ENCODE data around the gene POFUT1.
"Not testable (repeated sequence)": the region's sequence is repeated elsewhere in the genome, so short reads cannot be mapped to it uniquely, and the experiment has no call there.

Gene POFUT1

DNA sequence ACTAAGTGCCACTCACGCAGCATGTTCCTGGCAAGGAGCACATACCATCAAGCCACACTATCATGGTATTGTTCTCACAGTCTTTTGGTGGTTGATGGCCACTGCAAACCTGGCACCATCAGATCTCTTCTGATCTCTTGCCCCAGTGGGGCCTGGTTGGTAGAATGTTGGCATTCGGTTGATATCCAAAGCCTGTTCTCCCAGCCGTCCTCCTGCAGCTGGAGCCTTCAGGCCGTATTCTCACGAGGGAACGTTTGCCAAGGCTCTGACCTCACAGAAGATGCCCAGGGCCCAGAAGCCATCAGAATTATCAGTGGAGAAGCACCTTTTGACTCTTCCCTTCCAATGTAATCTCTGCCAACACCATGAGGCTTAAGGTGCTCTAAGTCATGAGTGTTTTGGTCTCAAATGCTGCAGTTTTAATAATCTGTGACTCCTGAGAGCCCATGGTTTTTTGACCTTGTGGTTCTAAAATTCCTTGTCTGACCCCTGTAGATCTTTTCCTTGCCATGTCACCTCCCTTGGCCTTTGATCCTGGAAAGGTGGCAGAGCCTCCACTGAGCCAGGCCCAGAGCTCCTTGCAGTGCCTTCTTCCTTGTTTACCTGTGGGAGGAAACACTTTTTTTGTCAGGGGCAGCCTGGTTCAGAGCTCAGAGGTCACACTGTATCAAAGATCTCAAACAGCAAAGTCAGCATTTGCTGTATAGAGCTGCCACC is 27.8 kb downstream of the POFUT1 start:
- DNase-seq (ENCODE audit: low read depth) = no peak

DNA sequence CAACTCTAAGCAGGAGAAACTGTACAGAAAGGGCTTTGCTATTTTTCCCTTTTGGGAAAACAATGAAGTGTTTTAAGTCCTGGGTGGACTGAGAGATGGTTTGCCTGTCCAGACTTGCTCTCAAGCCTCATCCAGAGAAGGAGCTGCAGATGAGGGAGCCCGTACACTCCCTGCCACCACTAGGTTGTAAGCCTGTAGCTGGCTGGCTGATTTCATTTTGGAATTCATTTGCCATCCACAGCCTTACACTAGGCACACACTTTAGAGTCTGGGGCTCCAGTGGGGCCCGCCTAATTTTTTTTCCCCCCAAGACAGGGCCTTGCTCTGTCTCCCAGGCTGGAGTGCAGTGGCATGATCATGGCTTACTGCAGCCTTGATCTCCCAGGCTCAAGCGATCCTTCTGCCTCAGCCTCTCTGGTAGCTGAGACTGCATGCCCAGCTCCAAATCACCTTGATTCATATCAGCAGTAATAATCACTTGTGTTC is 28.4 kb downstream of the POFUT1 start:
- DNase-seq (ENCODE audit: low read depth) = no peak

DNA sequence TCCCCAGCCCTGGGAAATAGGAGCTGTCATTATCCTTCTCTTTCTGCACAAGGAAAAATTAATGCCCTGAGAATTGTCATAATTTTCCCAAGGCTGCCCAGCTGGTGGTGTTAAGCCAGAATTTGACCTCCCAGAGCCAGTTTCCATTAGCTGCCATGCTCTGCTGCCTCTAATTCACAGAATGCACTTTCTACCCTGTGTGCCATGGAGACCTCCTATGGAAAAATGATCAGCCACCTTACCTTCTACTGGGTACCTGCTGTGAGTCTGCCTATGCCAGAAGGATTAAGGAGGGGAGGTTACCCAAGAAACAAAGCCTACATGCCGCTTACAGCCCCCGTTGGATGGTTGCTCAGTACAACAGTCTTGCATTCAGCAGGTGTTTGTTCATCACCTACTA is 29.1 kb downstream of the POFUT1 start:
- DNase-seq (ENCODE audit: low read depth) = no peak

DNA sequence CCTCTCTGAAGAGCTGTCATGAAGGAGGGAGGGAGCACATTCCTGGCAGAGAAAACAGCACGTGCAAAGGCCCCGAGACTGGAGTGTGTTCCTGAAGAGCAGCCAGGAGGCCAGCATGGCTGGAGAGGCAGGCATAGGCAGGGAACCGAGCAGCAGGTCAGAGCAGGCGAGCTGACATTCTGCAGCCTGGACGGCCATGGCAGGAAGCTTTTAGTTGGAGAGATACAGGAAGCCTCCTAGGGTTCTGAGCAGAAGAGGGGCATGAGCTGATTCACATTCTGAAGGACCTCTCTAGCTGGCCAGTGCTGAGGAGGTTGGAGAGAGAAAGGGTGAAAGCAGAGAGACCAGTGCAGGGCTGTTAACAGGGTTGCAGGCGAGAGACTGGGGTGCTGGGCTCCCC is 29.7 kb downstream of the POFUT1 start:
- no peak for DNase-seq (ENCODE audit: low read depth)

DNA sequence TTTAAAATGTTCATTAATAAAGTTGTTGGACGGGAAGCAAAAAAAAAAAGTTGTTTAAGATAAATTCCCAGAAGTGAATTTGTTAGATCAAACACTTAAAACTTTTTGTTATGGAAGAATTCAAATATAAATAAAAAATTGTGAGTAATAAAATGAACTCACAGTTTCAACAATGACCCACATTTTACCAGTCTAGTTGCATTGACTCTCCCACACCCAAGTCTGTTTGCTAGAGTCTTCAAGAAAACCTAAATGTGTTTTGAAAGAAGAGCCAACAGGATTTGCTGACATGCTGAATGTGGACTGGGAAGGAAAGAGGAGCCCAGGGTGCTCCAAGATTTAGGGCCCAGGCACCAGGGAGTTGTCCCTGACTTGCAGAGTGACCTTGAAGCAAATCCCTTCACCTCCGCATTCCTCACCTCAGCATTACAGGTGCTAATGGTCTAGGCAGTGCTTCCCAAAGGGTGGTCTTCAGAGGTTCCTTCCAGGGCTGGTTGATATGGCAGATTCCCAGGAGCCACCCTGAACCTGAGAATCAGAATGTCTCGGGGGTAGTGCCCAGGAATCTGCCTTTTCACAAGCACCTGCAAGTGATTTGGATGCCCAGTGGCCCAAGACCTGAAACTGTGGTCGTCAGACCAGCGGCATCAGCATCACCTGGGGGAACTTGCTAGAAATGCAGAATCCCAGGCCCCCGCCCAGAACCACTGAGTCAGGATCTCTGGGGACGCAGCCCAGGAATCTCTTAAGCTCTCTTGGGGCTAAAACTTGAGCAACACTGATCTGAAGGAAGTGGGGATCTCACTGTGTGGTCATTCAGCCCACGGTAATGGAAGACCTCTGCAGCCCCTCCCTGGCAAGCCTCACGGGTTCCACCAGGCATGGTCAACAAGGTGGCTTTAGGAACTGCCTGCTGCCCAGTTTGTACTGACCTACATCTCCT is 31.1 kb downstream of the POFUT1 start:
- DNase-seq (ENCODE audit: low read depth) = no peak

DNA sequence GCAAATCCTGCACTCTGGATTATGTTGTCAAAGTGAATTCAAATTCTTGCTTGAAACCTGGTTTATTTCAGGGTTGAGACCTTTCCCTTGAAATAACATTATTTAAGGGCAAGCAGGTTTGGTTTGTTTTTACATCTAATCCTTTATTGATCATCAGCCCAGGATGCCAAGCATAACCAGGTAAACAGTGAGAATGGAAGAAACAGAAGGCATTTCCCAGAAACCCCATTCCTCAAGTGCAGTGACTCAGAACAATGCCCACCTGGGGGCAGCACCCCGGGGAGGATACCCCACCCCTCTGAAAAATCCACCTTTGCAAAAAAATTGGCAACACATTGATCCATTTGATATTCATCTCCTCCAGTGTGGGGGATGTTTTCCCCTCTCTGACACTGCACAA is 32.5 kb downstream of the POFUT1 start:
- DNase-seq (ENCODE audit: low read depth) = no peak

DNA sequence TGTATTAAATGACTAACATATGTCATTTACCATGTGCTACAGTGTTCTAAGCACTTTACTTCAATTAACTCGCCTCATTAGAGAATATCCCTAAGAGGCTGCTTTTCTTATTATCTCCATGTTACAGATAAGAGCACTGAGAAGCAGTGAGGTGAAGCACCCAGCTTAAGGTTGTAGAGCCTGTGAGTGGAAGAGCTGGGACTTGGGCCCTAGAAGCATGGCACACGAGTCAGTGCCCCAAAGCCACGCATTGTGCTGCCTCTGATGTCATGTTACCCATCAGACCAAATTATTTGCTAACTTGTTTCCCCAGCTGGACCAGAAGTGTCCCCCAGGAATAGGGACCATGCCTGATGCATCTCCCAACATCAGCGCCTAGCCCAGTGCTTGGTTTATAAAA is 34.1 kb downstream of the POFUT1 start:
- no peak for DNase-seq (ENCODE audit: low read depth)

DNA sequence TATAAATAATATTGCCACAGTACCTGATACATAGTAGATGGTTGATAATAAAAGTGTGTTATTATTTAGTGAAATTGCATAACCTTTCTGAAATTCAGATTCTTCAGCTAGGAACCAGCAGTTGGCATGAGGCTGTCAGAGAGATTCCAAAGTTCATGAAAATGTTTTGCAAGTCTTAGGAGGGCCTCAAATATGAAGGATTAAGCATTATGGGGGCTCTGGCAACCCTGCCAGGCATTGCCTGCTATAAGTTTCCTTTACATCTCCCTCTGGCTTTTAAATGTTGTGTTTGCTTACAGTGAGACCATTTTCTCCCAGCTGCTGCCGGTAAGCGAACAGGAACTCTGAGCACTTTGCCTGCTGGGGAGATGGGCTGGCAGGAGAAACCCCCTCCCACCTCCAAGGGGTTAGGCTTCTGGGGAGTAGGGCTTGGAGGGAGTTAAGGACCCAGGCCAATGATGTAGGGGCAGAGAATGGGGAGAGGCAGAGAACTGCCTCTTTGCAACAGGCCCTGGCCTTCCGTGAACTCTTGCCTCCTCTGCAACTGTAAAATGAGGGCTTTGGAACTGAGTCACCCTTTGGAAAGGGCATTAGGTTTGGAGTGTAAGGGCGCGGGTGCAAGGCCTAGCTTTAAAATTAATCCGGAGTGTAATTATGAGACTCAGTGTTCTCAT is 36.6 kb downstream of the POFUT1 start:
- no peak for DNase-seq (ENCODE audit: low read depth)

DNA sequence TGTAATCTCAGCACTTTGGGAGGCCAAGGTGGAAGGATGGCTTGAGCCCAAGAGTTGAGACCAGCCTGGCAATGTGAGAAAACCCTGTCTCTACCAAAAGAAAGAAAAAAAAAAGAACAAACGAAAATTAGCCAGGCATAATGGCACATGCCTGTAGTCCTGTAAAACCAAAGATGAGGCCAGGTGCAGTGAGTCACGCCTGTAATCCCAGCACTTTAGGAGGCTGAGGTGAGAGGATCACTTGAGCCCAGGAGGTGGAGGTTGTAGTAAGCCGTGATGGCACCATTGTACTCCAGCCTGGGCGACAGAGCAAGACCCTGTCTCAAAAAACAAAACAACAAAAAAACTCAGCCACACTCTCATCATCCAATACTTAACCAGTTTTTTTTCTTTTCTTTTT is 37.3 kb downstream of the POFUT1 start:
- no peak for DNase-seq (ENCODE audit: low read depth)

DNA sequence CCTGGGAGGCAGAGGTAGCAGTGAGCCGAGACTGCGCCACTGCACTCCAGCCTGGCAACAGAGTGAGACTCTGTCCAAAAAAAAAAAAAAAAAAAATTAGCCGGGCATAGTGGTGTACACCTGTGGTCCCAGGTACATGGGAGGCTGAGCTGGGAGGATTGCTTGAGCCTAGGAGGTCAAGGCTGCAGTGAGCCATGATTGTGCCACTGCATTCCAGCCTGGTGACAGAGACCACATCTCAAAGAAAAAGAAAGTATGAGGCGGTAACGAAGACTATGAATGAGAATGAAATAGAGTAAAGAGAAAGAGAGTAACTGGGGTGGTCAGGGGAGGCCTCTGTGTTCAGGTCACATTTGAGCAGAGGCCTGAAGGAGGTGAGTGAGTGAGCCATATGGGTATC is 38.5 kb downstream of the POFUT1 start:
- DNase-seq (ENCODE audit: low read depth) = not testable (repeated sequence)

DNA sequence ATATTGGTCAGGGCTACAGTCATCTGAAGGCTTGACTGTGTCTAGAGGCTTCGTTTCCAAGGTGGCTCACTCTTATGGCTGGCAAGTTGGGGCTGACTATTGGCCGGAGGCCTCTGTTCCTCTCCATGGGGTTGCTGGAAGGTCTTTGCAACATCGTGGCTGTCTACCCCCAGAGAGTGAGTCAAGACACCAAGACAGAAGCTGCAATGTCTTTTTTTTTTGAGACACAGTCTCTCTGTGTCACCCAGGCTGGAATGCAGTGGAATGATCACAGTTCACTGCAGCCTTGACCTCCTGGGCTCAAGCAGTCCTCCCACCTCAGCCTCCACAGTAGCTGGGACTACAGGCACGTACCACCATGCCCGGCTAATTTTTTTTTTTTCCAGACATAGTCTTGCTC is 40.4 kb downstream of the POFUT1 start:
- DNase-seq (ENCODE audit: low read depth) = no peak

DNA sequence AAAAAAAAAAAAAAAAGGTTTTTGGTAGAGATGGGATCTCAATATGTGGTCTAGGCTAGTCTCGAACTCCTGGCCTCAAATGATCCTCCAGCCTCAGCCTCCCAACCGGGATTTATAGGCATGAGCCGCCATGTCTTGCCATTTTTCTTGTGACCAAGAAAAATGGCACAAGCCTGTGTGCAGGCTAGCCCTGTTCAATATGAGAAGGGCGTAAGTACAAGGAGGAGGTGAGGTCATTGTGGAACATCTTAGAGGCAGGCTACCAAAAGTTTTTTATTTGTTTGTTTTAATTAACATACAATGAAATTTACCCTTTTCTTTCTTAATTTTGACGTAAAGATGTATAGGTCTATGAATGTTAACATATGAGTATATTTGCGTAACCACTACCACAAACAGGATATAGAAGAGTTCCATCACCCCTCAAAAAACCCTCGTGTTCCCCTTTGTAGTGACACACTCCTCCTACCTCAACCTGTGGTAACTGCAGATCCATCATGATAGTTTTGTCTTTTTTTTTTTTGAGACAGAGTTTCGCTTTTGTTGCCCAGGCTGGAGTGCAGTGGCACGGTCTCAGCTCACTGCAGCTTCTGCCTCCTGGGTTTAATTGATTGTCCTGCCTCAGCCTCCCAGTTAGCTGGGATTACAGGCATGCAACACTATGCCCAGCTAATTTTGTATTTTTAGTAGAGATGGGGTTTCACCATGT is 41.5 kb downstream of the POFUT1 start:
- DNase-seq (ENCODE audit: low read depth) = no peak

DNA sequence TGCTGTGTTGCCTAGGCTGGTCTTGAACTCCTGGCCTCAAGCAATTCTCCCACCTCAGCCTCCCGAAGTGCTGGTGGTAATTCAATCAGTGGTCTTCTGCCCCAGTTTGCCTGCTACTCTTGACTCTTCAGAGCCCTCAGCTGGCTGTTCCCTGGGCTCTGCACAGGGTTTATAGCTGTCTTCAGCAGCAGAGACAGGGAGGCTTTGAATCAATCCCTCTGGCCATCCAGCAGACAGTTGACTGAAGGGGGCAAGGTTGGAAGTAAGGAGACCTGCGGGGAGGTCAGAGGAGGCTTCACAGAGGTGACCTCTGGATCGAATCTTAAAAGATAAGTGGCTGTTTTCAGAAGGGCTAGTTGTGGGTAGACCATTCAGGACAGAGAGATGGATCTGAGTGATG is 43.8 kb downstream of the POFUT1 start:
- DNase-seq (ENCODE audit: low read depth) = no peak

DNA sequence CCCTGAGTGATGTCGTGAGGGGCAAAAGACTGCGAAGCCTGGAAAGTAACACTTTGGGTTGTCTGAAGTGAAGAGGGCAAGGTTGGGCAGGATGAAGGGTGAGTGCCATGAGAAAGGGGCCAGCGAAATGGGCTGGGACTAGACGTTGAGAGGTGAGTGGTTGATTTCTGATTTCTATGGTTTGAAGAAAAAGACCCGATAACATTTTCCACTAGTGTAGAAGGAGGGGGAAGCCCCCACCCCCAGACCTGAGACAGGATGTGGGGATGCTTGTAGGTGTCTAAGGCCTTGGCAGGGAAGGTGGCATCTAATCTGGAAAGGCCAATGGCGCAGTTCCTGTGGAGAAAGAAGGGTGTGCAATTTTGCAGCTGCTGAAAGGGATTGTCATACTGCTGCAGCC is 44.5 kb downstream of the POFUT1 start:
- DNase-seq (ENCODE audit: low read depth) = no peak

DNA sequence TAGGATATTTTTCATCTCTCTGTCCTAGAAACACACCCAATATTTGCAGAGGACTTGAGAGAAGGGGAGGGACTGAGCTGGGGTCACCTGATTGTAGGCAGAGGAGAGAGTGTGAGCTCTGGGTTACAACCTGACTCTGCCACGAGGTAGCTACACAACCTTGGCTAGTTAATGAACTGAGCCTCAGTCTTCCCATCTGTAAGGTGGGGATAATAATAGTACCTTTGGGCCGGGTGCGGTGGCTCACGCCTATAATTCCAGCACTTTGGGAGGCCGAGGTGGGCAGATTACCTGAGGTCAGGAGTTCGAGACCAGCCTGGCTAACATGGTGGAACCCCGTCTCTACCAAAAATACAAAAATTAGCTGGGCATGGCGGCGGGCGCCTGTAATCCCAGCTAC is 53.3 kb downstream of the POFUT1 start:
- DNase-seq (ENCODE audit: low read depth) = not testable (repeated sequence)

DNA sequence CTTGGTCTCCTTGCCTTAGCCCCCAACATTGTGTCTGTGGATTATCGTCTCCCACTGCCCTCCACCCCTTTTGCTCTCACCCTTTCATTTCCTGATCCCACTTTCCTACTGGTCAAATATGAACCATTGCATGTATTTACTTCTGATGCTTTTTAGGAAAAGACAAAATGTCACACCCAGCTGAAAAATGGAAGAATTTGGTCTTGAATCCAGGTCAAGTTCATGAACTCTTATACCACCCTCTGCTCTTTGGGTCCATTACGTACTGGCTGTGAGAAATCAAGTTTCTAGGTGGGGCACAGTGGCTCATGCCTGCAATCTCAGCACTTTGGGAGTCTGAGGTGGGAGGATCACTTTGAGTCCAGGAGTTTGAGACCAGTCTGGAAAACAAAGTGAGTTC is 54.0 kb downstream of the POFUT1 start:
- DNase-seq (ENCODE audit: low read depth) = no peak

DNA sequence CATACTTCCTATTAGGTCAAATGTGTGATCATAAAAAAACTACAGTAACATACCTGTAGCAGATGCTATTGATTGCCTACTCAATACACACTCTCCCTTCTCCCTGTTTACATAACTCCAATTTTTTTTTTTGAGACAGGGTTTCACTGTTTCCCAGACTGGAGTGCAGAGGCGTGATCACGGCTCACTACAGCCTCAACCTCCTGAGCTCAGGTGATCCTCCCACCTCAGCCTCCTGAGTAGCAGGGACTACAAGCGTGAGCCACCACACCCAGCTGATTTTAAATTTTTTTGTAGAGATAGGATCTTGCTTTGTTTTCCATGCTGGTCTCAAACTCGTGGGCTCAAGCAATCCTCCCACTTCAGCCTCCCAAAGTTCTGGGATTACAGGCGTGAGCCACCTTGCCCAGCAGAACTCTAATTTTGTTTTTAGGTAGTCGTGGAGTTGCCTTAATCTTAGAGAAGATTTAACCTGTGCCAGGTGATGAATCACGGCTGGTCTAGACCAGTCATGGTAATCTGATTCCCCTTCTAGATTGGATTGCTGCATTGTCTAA is 55.8 kb downstream of the POFUT1 start:
- no peak for DNase-seq (ENCODE audit: low read depth)

DNA sequence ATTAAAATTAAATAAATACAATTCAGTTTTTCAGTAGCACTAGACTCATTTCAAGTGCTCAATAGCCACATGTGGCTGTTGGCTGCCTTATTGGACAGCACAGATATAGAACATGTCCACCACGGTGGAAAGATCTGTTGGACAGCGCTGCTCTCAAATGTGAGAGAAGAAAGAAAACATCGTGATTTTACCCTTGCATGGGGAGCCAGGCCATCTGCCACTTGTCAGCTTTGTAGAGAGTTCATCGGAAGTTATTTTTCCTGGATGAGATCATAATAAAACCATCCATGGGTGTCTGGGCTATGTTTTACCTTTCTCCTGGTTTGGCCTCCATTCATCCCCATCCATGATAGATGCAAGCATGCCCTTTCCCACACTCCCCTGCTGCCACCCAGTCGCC is 63.9 kb downstream of the POFUT1 start:
- DNase-seq (ENCODE audit: low read depth) = no peak

DNA sequence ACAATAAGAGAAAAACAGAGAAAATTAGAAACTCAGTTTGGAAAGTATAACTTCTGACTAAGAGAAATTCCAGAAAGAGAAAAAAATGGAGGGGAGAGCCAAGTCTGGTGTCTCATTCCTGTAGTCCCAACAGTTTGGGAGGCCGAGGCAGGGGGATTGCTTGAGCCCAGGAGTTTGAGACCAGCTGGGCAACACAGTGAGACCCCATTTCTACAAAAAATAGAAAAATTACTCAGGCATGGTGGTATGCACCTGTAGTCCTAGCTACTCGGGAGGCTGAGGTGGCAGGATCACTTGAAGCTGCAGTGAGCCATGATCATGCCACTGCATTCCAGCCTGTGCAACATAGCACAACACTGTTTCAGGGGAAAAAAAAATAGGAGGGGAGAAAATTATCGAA is 66.7 kb downstream of the POFUT1 start:
- DNase-seq (ENCODE audit: low read depth) = no peak

DNA sequence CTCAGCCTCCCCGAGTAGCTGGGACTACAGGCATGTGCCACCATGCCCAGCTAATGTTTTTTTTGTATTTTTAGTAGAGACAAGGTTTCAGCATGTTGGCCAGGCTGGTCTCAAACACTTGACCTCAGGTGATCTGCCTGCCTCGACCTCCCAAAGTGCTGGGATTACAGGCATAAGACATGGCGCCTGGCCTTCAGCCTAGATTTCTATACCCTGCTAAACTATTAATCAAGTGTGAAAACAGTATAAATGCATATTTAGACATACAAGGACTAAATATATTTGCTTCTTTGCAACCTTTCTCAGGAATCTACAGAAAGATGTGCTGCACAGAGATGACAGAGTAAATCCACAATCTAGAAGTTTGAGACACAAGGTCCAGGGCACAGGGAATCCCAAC is 67.5 kb downstream of the POFUT1 start:
- DNase-seq (ENCODE audit: low read depth) = not testable (repeated sequence)

DNA sequence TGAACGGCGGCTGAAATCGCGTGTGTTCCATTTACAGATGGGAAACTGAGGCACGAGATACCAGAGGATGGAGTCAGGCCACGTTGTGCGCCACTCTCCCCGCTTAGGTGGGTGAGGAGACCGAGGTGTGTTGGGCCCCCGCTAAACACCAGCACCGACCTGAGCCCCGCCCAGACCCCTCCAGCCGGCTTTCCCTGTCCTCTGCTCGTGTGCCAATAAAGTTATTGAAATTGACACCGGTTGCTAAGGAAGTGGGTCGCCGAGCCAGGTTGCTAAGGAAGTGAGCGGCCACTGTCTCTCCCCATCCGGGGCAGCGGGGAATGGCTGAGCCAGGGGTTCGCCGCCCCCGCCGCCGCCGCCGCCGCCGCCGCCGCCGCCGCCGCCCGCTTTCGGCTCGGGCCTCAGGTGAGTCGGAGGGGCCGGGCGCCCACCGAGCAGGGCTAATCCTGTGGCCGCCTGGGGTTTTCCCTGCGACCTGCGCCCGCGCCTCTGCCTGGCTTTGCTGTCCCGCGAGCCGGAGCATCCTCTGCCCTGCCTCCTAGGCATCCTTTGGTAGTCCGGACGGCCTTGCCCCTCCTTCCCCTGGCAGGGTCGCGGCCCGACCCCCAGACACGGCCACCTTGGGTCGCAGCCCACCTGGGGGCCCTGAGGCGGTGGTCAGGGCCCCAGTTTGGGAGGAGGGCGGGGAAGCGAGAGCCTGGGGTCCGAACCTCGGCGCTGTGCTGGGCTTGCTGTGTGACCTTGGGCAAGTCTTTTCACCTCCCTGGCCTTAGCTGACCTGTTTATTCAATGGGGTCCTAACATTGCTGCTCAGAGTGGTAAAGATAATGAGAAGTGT is 69.9 kb downstream of the POFUT1 start, which contains the start of gene KIF3B:
KIF3B (plus strand) TSS at position 291 of the 838 bp plus-strand sequence. CDS start 32,127 bp downstream, outside the sequence.
- peak; percentile 41 for DNase-seq (ENCODE audit: low read depth)

All from non-pigmented ciliary epithelial cell (primary cell).